ENCODE results near the gene PRKCH.
"Not testable (repeated sequence)": the region's sequence is repeated elsewhere in the genome, so short reads cannot be mapped to it uniquely, and the experiment has no call there.

Gene PRKCH

GRCh38 chr14:61408498-61408897, 87.1 kb downstream of the PRKCH start:
- Histone ChIP-seq H3K9ac (ENCODE audit: low read length) (no peak overlapping the region), H3K79me2 (ENCODE audit: low read length) (no peaks in the 10 kb centered on the region), H4K20me1 (ENCODE audit: insufficient read depth, low read length) (no peaks in the 10 kb centered on the region), H3K36me3 (replicated peaks; ENCODE audit: low read depth, low read length) (no peaks in the 10 kb centered on the region), H2AFZ (ENCODE audit: low read depth, low read length) (no peak overlapping the region), H3K4me1 (ENCODE audit: low read length) (no peaks in the 10 kb centered on the region), H3K4me3 (ENCODE audit: low read length) (no peak overlapping the region), H3K27me3 (ENCODE audit: low read depth, low read length) (peaks cover 17% of the 10 kb centered on the region), H3K4me2 (ENCODE audit: low read length) (no peak overlapping the region), H3K9me3 (ENCODE audit: insufficient read depth, low read length) (no peaks in the 10 kb centered on the region), H3K27ac (ENCODE audit: low read length) (no peak overlapping the region)
- TF ChIP-seq CTCF (IDR thresholded peaks at IDR 0.05; ENCODE audit: low read depth, low read length) (no peak), EZH2phosphoT487 (IDR thresholded peaks at IDR 0.05; ENCODE audit: low read depth) (no peak)

DNA sequence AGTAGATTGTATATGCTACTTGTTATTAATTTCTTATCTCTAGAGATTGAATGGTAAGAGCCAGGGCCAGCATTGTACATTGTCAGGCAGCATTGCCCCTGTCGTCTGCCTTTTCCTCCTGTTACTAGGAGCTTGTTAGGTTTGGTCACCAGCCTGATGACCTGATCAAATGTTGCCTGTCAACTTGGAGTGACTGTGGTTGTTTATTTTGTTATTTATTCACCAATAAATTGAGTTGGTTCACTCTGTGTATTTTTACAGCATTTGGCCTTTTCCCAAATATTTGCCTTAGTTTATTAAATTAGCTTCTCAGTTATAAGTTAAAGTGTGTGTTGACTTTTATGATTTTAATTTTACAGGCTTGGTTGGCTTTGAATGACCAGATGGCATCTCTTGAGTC, 88.4 kb downstream of the PRKCH start:
- no peak overlapping the region for H3K9ac ChIP-seq (ENCODE audit: low read length)
- H3K9me3 ChIP-seq (ENCODE audit: insufficient read depth, low read length): no peaks in the 10 kb centered on the region
- no peaks in the 10 kb centered on the region for H3K4me1 ChIP-seq (ENCODE audit: low read length)
- H3K4me3 ChIP-seq (ENCODE audit: low read length): no peak overlapping the region
- no peaks in the 10 kb centered on the region for H4K20me1 ChIP-seq (ENCODE audit: insufficient read depth, low read length)
- no peaks in the 10 kb centered on the region for H3K79me2 ChIP-seq (ENCODE audit: low read length)
- no peak overlapping the region for H3K27ac ChIP-seq (ENCODE audit: low read length)
- TF ChIP-seq CTCF (IDR thresholded peaks at IDR 0.05; ENCODE audit: low read depth, low read length): no peak
- TF ChIP-seq EZH2phosphoT487 (IDR thresholded peaks at IDR 0.05; ENCODE audit: low read depth): no peak
- H3K27me3 ChIP-seq (ENCODE audit: low read depth, low read length): peaks cover 17% of the 10 kb centered on the region
- H3K4me2 ChIP-seq (ENCODE audit: low read length): no peak overlapping the region
- H3K36me3 ChIP-seq (replicated peaks; ENCODE audit: low read depth, low read length): no peaks in the 10 kb centered on the region
- H2AFZ ChIP-seq (ENCODE audit: low read depth, low read length): no peak overlapping the region

GRCh38 chr14:61415934-61416333, 94.6 kb downstream of the PRKCH start:
- not testable (repeated sequence) for H2AFZ ChIP-seq (ENCODE audit: low read depth, low read length); H3K4me1 ChIP-seq (ENCODE audit: low read length); H3K4me3 ChIP-seq (ENCODE audit: low read length); H3K79me2 ChIP-seq (ENCODE audit: low read length); H3K9me3 ChIP-seq (ENCODE audit: insufficient read depth, low read length); H4K20me1 ChIP-seq (ENCODE audit: insufficient read depth, low read length); H3K9ac ChIP-seq (ENCODE audit: low read length); H3K27ac ChIP-seq (ENCODE audit: low read length); H3K36me3 ChIP-seq (replicated peaks; ENCODE audit: low read depth, low read length); H3K4me2 ChIP-seq (ENCODE audit: low read length)
- H3K27me3 ChIP-seq (ENCODE audit: low read depth, low read length): peaks cover 14% of the 10 kb centered on the region; the same call in 1 of the 2 replicates

DNA sequence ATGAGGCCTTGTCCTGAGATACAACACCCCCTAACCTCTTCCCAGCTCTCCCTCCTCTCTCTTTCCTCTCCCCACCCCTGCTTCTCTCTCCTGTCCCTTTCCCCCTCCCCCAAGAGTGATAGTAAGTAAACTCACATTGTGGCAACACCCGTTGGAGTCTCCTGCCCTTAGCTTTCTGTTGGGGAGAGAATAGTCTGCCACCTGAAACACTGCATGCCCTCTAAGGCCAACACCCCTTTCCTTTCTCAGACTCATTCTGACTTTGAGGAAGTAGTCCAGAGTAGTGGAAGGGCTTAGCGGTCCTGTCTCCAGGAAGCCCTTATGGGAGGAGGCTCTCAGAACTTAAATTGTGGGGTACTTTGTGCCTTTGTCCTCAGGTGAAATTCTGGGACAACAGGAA, 95.2 kb downstream of the PRKCH start:
- TF ChIP-seq EZH2phosphoT487 (IDR thresholded peaks at IDR 0.05; ENCODE audit: low read depth) (no peak), CTCF (IDR thresholded peaks at IDR 0.05; ENCODE audit: low read depth, low read length) (no peak)
- no peak overlapping the region for H3K4me3 ChIP-seq (ENCODE audit: low read length)
- no peak overlapping the region for H3K27ac ChIP-seq (ENCODE audit: low read length)
- no peaks in the 10 kb centered on the region for H3K9me3 ChIP-seq (ENCODE audit: insufficient read depth, low read length)
- no peaks in the 10 kb centered on the region for H3K4me1 ChIP-seq (ENCODE audit: low read length)
- no peaks in the 10 kb centered on the region for H4K20me1 ChIP-seq (ENCODE audit: insufficient read depth, low read length)
- no peak overlapping the region for H3K9ac ChIP-seq (ENCODE audit: low read length)
- peaks cover 14% of the 10 kb centered on the region; the same call in 1 of the 2 replicates for H3K27me3 ChIP-seq (ENCODE audit: low read depth, low read length)
- no peak overlapping the region for H3K4me2 ChIP-seq (ENCODE audit: low read length)
- H2AFZ ChIP-seq (ENCODE audit: low read depth, low read length): no peak overlapping the region
- no peaks in the 10 kb centered on the region for H3K36me3 ChIP-seq (replicated peaks; ENCODE audit: low read depth, low read length)
- no peaks in the 10 kb centered on the region for H3K79me2 ChIP-seq (ENCODE audit: low read length)

DNA sequence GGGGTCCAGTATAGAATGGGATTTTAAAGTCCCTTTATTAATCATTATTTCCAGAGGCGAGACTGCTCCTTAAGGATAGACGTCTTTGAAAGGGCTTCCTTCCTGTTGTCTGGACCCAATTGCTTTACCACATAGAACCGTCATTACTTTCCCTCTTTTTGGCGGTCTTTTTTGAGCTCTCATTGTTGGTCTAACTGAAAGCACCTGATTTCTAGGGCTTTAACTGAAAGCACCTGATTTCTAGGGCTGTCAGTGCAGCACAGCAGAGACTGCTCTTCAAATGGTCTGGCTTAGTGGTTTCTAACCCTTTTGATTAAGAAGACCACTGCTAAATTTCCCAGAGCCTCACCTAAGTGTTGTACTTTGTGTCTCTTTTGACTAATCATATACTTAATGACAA, 95.8 kb downstream of the PRKCH start:
- no peak overlapping the region for H3K4me3 ChIP-seq (ENCODE audit: low read length)
- H3K79me2 ChIP-seq (ENCODE audit: low read length): no peaks in the 10 kb centered on the region
- peaks cover 14% of the 10 kb centered on the region; the same call in 1 of the 2 replicates for H3K27me3 ChIP-seq (ENCODE audit: low read depth, low read length)
- H3K27ac ChIP-seq (ENCODE audit: low read length): no peak overlapping the region
- no peak overlapping the region for H3K9ac ChIP-seq (ENCODE audit: low read length)
- TF ChIP-seq EZH2phosphoT487 (IDR thresholded peaks at IDR 0.05; ENCODE audit: low read depth): no peak
- TF ChIP-seq CTCF (IDR thresholded peaks at IDR 0.05; ENCODE audit: low read depth, low read length): no peak
- no peaks in the 10 kb centered on the region for H3K36me3 ChIP-seq (replicated peaks; ENCODE audit: low read depth, low read length)
- H4K20me1 ChIP-seq (ENCODE audit: insufficient read depth, low read length): no peaks in the 10 kb centered on the region
- no peaks in the 10 kb centered on the region for H3K9me3 ChIP-seq (ENCODE audit: insufficient read depth, low read length)
- no peaks in the 10 kb centered on the region for H3K4me1 ChIP-seq (ENCODE audit: low read length)
- no peak overlapping the region for H3K4me2 ChIP-seq (ENCODE audit: low read length)
- H2AFZ ChIP-seq (ENCODE audit: low read depth, low read length): no peak overlapping the region
